Measurements from ENCODE around the gene SCG2. TPM values are rescaled to one million over a fixed set of nuclear protein-coding genes. Genes with fewer than 3 reads are reported as not detected.

The SCG2 gene
- total RNA-seq, 3 donors from 2014 or later (not counting 1 experiment from before 2014, with no cell fraction given) = 0.13 TPM; not detected in 2

DNA sequence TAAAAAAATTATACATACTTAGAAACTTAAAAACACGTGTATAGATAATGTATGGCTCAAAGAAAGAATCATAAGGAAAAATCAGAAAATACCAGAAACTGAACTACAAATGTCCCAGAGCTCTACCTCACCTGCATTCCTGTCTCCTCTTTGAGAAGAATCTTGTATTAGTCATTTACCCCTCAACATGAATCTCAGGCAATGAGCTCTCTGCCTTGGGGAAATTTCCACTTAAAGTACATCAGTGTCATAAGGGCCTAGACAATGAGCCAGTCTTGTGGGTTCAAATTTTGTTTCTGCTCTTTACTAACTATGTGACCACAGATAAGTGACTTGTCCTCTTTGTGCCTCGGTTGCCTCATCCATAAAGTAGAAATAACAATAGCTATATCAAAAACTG is 40.1 kb downstream of the SCG2 start:
- Mint-ChIP-seq H3K36me3 (no peaks in the 10 kb centered on the region), H3K9me3 (peaks cover 0 to 3% of the 10 kb centered on the region in 2 donors), H3K4me3 (no peak overlapping the region), H3K4me1 (no peaks in the 10 kb centered on the region), H3K27ac (no peak overlapping the region), H3K27me3 (ENCODE audit: low read depth in 2 of 2) (no peaks in the 10 kb centered on the region)
- no peak for DNase-seq
- Histone ChIP-seq H3K4me1 (ENCODE audit: control insufficient read depth, insufficient read depth, low read length) (no peaks in the 10 kb centered on the region), H3K27ac (ENCODE audit: low read length) (no peak overlapping the region), H3K27me3 (ENCODE audit: control insufficient read depth, insufficient read depth, low read length) (no peaks in the 10 kb centered on the region), H3K9me3 (ENCODE audit: control insufficient read depth, insufficient read depth, low read length) (no peaks in the 10 kb centered on the region), H3K36me3 (ENCODE audit: control insufficient read depth, insufficient read depth, low read length) (no peaks in the 10 kb centered on the region), H3K4me3 (ENCODE audit: low read length) (no peak overlapping the region)
- TF ChIP-seq, protein P1, sequence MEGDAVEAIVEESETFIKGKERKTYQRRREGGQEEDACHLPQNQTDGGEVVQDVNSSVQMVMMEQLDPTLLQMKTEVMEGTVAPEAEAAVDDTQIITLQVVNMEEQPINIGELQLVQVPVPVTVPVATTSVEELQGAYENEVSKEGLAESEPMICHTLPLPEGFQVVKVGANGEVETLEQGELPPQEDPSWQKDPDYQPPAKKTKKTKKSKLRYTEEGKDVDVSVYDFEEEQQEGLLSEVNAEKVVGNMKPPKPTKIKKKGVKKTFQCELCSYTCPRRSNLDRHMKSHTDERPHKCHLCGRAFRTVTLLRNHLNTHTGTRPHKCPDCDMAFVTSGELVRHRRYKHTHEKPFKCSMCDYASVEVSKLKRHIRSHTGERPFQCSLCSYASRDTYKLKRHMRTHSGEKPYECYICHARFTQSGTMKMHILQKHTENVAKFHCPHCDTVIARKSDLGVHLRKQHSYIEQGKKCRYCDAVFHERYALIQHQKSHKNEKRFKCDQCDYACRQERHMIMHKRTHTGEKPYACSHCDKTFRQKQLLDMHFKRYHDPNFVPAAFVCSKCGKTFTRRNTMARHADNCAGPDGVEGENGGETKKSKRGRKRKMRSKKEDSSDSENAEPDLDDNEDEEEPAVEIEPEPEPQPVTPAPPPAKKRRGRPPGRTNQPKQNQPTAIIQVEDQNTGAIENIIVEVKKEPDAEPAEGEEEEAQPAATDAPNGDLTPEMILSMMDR (IDR thresholded peaks at IDR 0.05) = no peak
- WGBS (ENCODE audit: insufficient coverage) = no CpG with 5 or more reads among the region's 2 CpGs
- ATAC-seq = no peak
- intact Hi-C loops (cut with micrococcal nuclease) = no loop called here

DNA sequence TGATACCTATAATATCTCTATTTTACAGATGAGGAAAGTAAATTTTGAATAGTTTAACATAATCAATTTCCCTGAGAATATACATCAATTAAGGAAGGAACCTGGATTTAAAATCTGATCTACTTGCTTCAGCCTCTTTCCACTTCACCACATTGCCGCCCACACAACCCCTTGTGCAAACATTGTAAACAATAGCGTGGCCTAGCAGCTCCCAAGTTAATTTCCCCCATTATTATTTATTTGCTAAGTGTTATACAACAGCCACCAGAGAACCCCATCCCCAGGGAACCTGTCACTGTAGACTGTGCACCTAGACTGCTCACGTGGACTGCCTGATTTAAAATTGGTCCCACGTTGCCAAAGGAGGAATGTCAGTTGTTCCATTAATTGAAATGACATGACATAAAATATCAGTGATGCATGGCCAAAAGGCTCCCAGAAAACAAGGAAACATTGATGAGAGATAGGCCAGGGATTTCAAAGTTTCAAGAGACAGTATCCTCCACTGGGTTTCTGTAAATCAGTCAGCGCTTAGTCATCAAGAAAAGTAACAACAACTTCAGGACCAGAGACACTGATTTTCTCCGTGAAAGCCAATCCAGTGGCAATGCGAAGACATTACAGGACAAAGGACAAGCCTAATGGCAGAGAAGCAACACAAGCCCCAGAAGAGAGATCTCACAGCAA is 41.3 kb downstream of the SCG2 start:
- no peak overlapping the region for H3K4me3 Mint-ChIP-seq
- no peaks in the 10 kb centered on the region for H3K36me3 Mint-ChIP-seq
- peaks cover 0 to under 1% of the 10 kb centered on the region in 2 donors for H3K9me3 Mint-ChIP-seq
- H3K4me1 Mint-ChIP-seq = no peaks in the 10 kb centered on the region
- DNase-seq = no peak
- TF ChIP-seq, protein P1 (IDR thresholded peaks at IDR 0.05) = no peak
- WGBS (ENCODE audit: insufficient coverage) = 82% methylated on average over 7 of the region's 7 CpGs
- H3K27me3 Mint-ChIP-seq (ENCODE audit: low read depth in 2 of 2) = no peaks in the 10 kb centered on the region
- H3K36me3 ChIP-seq (ENCODE audit: control insufficient read depth, insufficient read depth, low read length) = no peaks in the 10 kb centered on the region
- H3K9me3 ChIP-seq (ENCODE audit: control insufficient read depth, insufficient read depth, low read length) = no peaks in the 10 kb centered on the region
- H3K4me3 ChIP-seq (ENCODE audit: low read length) = no peak overlapping the region
- no peaks in the 10 kb centered on the region for H3K4me1 ChIP-seq (ENCODE audit: control insufficient read depth, insufficient read depth, low read length)
- ATAC-seq = no peak
- no peak overlapping the region for H3K27ac ChIP-seq (ENCODE audit: low read length)
- intact Hi-C loops (cut with micrococcal nuclease) = no loop called here
- no peaks in the 10 kb centered on the region for H3K27me3 ChIP-seq (ENCODE audit: control insufficient read depth, insufficient read depth, low read length)
- no peak overlapping the region for H3K27ac Mint-ChIP-seq

- H3K4me3 Mint-ChIP-seq = no peak overlapping the region
- H3K27me3 Mint-ChIP-seq (ENCODE audit: low read depth in 2 of 2) = no peaks in the 10 kb centered on the region
Observed at GRCh38 chr2:223558970-223559369, 43.2 kb downstream of the SCG2 start.

More at GRCh38 chr2:223558970-223559369, 43.2 kb downstream of the SCG2 start:
- TF ChIP-seq, protein P1 (IDR thresholded peaks at IDR 0.05) = no peak
- Mint-ChIP-seq H3K36me3 (no peaks in the 10 kb centered on the region), H3K27ac (no peak overlapping the region), H3K9me3 (no peaks in the 10 kb centered on the region), H3K4me1 (no peaks in the 10 kb centered on the region)
- intact Hi-C loops (cut with micrococcal nuclease) = no loop called here
- DNase-seq (no peak), ATAC-seq (no peak)
- 38% methylated on average over 1 of the region's 1 CpG for WGBS (ENCODE audit: insufficient coverage)
- Histone ChIP-seq H3K4me3 (ENCODE audit: low read length) (no peak overlapping the region), H3K9me3 (ENCODE audit: control insufficient read depth, insufficient read depth, low read length) (no peaks in the 10 kb centered on the region), H3K27me3 (ENCODE audit: control insufficient read depth, insufficient read depth, low read length) (no peaks in the 10 kb centered on the region), H3K4me1 (ENCODE audit: control insufficient read depth, insufficient read depth, low read length) (no peaks in the 10 kb centered on the region), H3K36me3 (ENCODE audit: control insufficient read depth, insufficient read depth, low read length) (no peaks in the 10 kb centered on the region), H3K27ac (ENCODE audit: low read length) (no peak overlapping the region)

Data from natural killer cell (primary cell).